Measurements from ENCODE around the gene FGF23. TPM values are rescaled to one million over a fixed set of nuclear protein-coding genes. Genes with fewer than 3 reads are reported as not detected.
A peak's percentile ranks its signal among the peaks of the same experiment; 100 is the strongest.

The FGF23 gene
- polyA plus RNA-seq (2013, experiment 1 of 2), result not detected
- polyA plus RNA-seq (2013, experiment 2 of 2), result not detected

GRCh38 chr12:4379405-4379804 lies at the start of gene FGF23:
Gene FGF23, minus strand, starts transcription at chr12:4379712. Its CDS starts 130 bp downstream, at chr12:4379582.
- H2BK5ac ChIP-seq (ENCODE audit: low read depth, low read length, poor library complexity, severe bottlenecking), result no peak within 1 kb of the TSS
- no peaks in the 10 kb centered on the region for H3K36me3 ChIP-seq (ENCODE audit: control insufficient read depth in 1 of 2, insufficient read depth in 2 of 2, low read depth in 1 of 2, low read length in 2 of 2)
- no peak within 1 kb of the TSS for H3K4ac ChIP-seq (ENCODE audit: low read depth in 1 of 2, low read length in 2 of 2)
- H3K14ac ChIP-seq (ENCODE audit: low read length in 2 of 2), result no peak within 1 kb of the TSS
- no peak within 1 kb of the TSS for H3K27ac ChIP-seq (ENCODE audit: low read length, poor library complexity, severe bottlenecking)
- H3K27me3 ChIP-seq (ENCODE audit: control insufficient read depth in 1 of 2, insufficient read depth in 1 of 2, low read length in 2 of 2), result peaks cover 33 to 49% of the 10 kb centered on the region in 2 experiments
- DNase-seq, result peak; percentile 10
- H3K23ac ChIP-seq (ENCODE audit: low read length in 2 of 2), result no peak within 1 kb of the TSS
- no peak within 1 kb of the TSS for H3K18ac ChIP-seq (ENCODE audit: low read depth in 1 of 2, low read length in 2 of 2)
- no peak within 1 kb of the TSS for H2BK15ac ChIP-seq (ENCODE audit: low read depth, poor library complexity, severe bottlenecking)
- no peak within 1 kb of the TSS for H3K4me3 ChIP-seq (ENCODE audit: insufficient read depth in 1 of 2, low read depth in 1 of 2, low read length in 2 of 2)
- no peaks in the 10 kb centered on the region for H3K9me3 ChIP-seq (ENCODE audit: control insufficient read depth, low read length)
- 24% methylated on average over 7 of the region's 7 CpGs for WGBS
- peaks cover 1% of the 10 kb centered on the region for H3K4me1 ChIP-seq (ENCODE audit: control insufficient read depth, insufficient read depth, low read depth, low read length)
- H3K4me2 ChIP-seq (ENCODE audit: low read length, poor library complexity, severe bottlenecking), result no peak within 1 kb of the TSS
- no peak within 1 kb of the TSS for H2AK5ac ChIP-seq (ENCODE audit: low read length, severe bottlenecking)
- H3K9ac ChIP-seq (ENCODE audit: low read length), result no peak within 1 kb of the TSS
- no peak within 1 kb of the TSS for H4K91ac ChIP-seq (ENCODE audit: low read length)
- H2BK12ac ChIP-seq (ENCODE audit: low read length in 2 of 2), result no peak within 1 kb of the TSS
- no peak within 1 kb of the TSS for H4K8ac ChIP-seq (ENCODE audit: low read length)
- no peak within 1 kb of the TSS for H2AFZ ChIP-seq (ENCODE audit: low read depth, low read length)
- H3K79me1 ChIP-seq (replicated peaks; ENCODE audit: low read length, poor library complexity, severe bottlenecking), result no peaks in the 10 kb centered on the region
- H2BK120ac ChIP-seq (ENCODE audit: low read depth, low read length), result no peak within 1 kb of the TSS

GRCh38 chr12:4424422-4424821 lies 44.9 kb upstream of the FGF23 start:
- H4K91ac ChIP-seq (ENCODE audit: low read length), result no peak overlapping the region
- no peak overlapping the region for H3K18ac ChIP-seq (ENCODE audit: low read depth in 1 of 2, low read length in 2 of 2)
- no peak overlapping the region for H3K23ac ChIP-seq (ENCODE audit: low read length in 2 of 2)
- H3K14ac ChIP-seq (ENCODE audit: low read length in 2 of 2), result no peak overlapping the region
- no peak overlapping the region for H2BK15ac ChIP-seq (ENCODE audit: low read depth, poor library complexity, severe bottlenecking)
- H3K27me3 ChIP-seq (ENCODE audit: control insufficient read depth in 1 of 2, insufficient read depth in 1 of 2, low read length in 2 of 2), result peaks cover 0 to 17% of the 10 kb centered on the region in 2 experiments
- no peak overlapping the region for H3K4me3 ChIP-seq (ENCODE audit: insufficient read depth in 1 of 2, low read depth in 1 of 2, low read length in 2 of 2)
- H2AFZ ChIP-seq (ENCODE audit: low read depth, low read length), result no peak overlapping the region
- DNase-seq, result no peak
- no peak overlapping the region for H3K4me2 ChIP-seq (ENCODE audit: low read length, poor library complexity, severe bottlenecking)
- H2BK5ac ChIP-seq (ENCODE audit: low read depth, low read length, poor library complexity, severe bottlenecking), result no peak overlapping the region
- 72% methylated on average over 6 of the region's 6 CpGs for WGBS
- H2BK120ac ChIP-seq (ENCODE audit: low read depth, low read length), result no peak overlapping the region
- H3K4ac ChIP-seq (ENCODE audit: low read depth in 1 of 2, low read length in 2 of 2), result no peak overlapping the region
- no peak overlapping the region for H2AK5ac ChIP-seq (ENCODE audit: low read length, severe bottlenecking)
- H3K9me3 ChIP-seq (ENCODE audit: control insufficient read depth, low read length), result no peaks in the 10 kb centered on the region
- no peak overlapping the region for H3K27ac ChIP-seq (ENCODE audit: low read length, poor library complexity, severe bottlenecking)
- H3K4me1 ChIP-seq (ENCODE audit: control insufficient read depth, insufficient read depth, low read depth, low read length), result no peaks in the 10 kb centered on the region
- no peaks in the 10 kb centered on the region for H3K79me1 ChIP-seq (replicated peaks; ENCODE audit: low read length, poor library complexity, severe bottlenecking)
- H4K8ac ChIP-seq (ENCODE audit: low read length), result no peak overlapping the region
- no peaks in the 10 kb centered on the region for H3K36me3 ChIP-seq (ENCODE audit: control insufficient read depth in 1 of 2, insufficient read depth in 2 of 2, low read depth in 1 of 2, low read length in 2 of 2)
- H2BK12ac ChIP-seq (ENCODE audit: low read length in 2 of 2), result no peak overlapping the region
- no peak overlapping the region for H3K9ac ChIP-seq (ENCODE audit: low read length)

GRCh38 chr12:4423528-4424195 lies 44.1 kb upstream of the FGF23 start:
- Histone ChIP-seq H3K27me3 (ENCODE audit: control insufficient read depth in 1 of 2, insufficient read depth in 1 of 2, low read length in 2 of 2) (peaks cover 1 to 25% of the 10 kb centered on the region in 2 experiments), H3K18ac (ENCODE audit: low read depth in 1 of 2, low read length in 2 of 2) (no peak overlapping the region), H3K4me1 (ENCODE audit: control insufficient read depth, insufficient read depth, low read depth, low read length) (no peaks in the 10 kb centered on the region), H3K14ac (ENCODE audit: low read length in 2 of 2) (no peak overlapping the region), H2BK5ac (ENCODE audit: low read depth, low read length, poor library complexity, severe bottlenecking) (no peak overlapping the region), H2BK15ac (ENCODE audit: low read depth, poor library complexity, severe bottlenecking) (no peak overlapping the region), H3K4me3 (ENCODE audit: insufficient read depth in 1 of 2, low read depth in 1 of 2, low read length in 2 of 2) (no peak overlapping the region), H3K27ac (ENCODE audit: low read length, poor library complexity, severe bottlenecking) (no peak overlapping the region), H3K79me1 (replicated peaks; ENCODE audit: low read length, poor library complexity, severe bottlenecking) (no peaks in the 10 kb centered on the region), H3K4me2 (ENCODE audit: low read length, poor library complexity, severe bottlenecking) (no peak overlapping the region), H2BK120ac (ENCODE audit: low read depth, low read length) (no peak overlapping the region), H3K9me3 (ENCODE audit: control insufficient read depth, low read length) (no peaks in the 10 kb centered on the region), H4K91ac (ENCODE audit: low read length) (no peak overlapping the region), H2BK12ac (ENCODE audit: low read length in 2 of 2) (no peak overlapping the region), H3K36me3 (ENCODE audit: control insufficient read depth in 1 of 2, insufficient read depth in 2 of 2, low read depth in 1 of 2, low read length in 2 of 2) (no peaks in the 10 kb centered on the region), H2AK5ac (ENCODE audit: low read length, severe bottlenecking) (no peak overlapping the region), H3K23ac (ENCODE audit: low read length in 2 of 2) (no peak overlapping the region), H4K8ac (ENCODE audit: low read length) (no peak overlapping the region), H3K9ac (ENCODE audit: low read length) (no peak overlapping the region), H3K4ac (ENCODE audit: low read depth in 1 of 2, low read length in 2 of 2) (no peak overlapping the region), H2AFZ (ENCODE audit: low read depth, low read length) (no peak overlapping the region)
- DNase-seq, result no peak
- WGBS, result 79% methylated on average over 6 of the region's 11 CpGs

- Histone ChIP-seq H2BK5ac (ENCODE audit: low read depth, low read length, poor library complexity, severe bottlenecking) (no peak overlapping the region), H3K79me1 (replicated peaks; ENCODE audit: low read length, poor library complexity, severe bottlenecking) (no peaks in the 10 kb centered on the region), H3K27me3 (ENCODE audit: control insufficient read depth in 1 of 2, insufficient read depth in 1 of 2, low read length in 2 of 2) (peaks cover 4 to 31% of the 10 kb centered on the region in 2 experiments), H2BK120ac (ENCODE audit: low read depth, low read length) (no peak overlapping the region), H3K4me1 (ENCODE audit: control insufficient read depth, insufficient read depth, low read depth, low read length) (no peaks in the 10 kb centered on the region), H2BK15ac (ENCODE audit: low read depth, poor library complexity, severe bottlenecking) (no peak overlapping the region), H4K91ac (ENCODE audit: low read length) (no peak overlapping the region), H3K18ac (ENCODE audit: low read depth in 1 of 2, low read length in 2 of 2) (no peak overlapping the region), H2BK12ac (ENCODE audit: low read length in 2 of 2) (no peak overlapping the region), H3K23ac (ENCODE audit: low read length in 2 of 2) (no peak overlapping the region), H2AK5ac (ENCODE audit: low read length, severe bottlenecking) (no peak overlapping the region), H3K9me3 (ENCODE audit: control insufficient read depth, low read length) (no peaks in the 10 kb centered on the region), H3K27ac (ENCODE audit: low read length, poor library complexity, severe bottlenecking) (no peak overlapping the region), H3K14ac (ENCODE audit: low read length in 2 of 2) (no peak overlapping the region), H3K4me2 (ENCODE audit: low read length, poor library complexity, severe bottlenecking) (no peak overlapping the region), H3K9ac (ENCODE audit: low read length) (no peak overlapping the region), H3K4me3 (ENCODE audit: insufficient read depth in 1 of 2, low read depth in 1 of 2, low read length in 2 of 2) (no peak overlapping the region), H4K8ac (ENCODE audit: low read length) (no peak overlapping the region), H2AFZ (ENCODE audit: low read depth, low read length) (no peak overlapping the region), H3K36me3 (ENCODE audit: control insufficient read depth in 1 of 2, insufficient read depth in 2 of 2, low read depth in 1 of 2, low read length in 2 of 2) (no peaks in the 10 kb centered on the region), H3K4ac (ENCODE audit: low read depth in 1 of 2, low read length in 2 of 2) (no peak overlapping the region)
- WGBS, result 90% methylated on average over 9 of the region's 9 CpGs
- no peak for DNase-seq
These were observed 43.5 kb upstream of the FGF23 start for GRCh38 chr12:4422985-4423384.
